ACC112 (cell line): ENCODE results near the gene FRMD8.

Experiments
- H2AFZ ChIP-seq: fragments of 200-600 bp; sonication (generic); one replicate; pipeline ENCODE4 v1.6.0; 2017; ENCODE audit warnings: antibody characterized with exemption, low read length; ENCODE audit not compliant: unreplicated experiment
- H3K27ac ChIP-seq: fragments of 200-600 bp; sonication (generic); 2 replicates; pipeline ENCODE4 v1.5.1; 2014; ENCODE audit warnings: low read depth, mild to moderate bottlenecking, antibody characterized with exemption, low read length, moderate library complexity
- H3K27me3 ChIP-seq: fragments of 200-600 bp; sonication (generic); 2 replicates; pipeline ENCODE4 v1.6.1; 2014; ENCODE audit warnings: mild to moderate bottlenecking, antibody characterized with exemption, low read length, moderate library complexity, mixed read lengths; ENCODE audit not compliant: insufficient read depth
- H3K36me3 ChIP-seq: fragments of 200-600 bp; sonication (generic); 2 replicates; pipeline ENCODE4 v1.6.1; 2016; ENCODE audit warnings: mild to moderate bottlenecking, antibody characterized with exemption, low read length, moderate library complexity, mixed read lengths; ENCODE audit not compliant: insufficient read depth
- H3K4me1 ChIP-seq: fragments of 200-600 bp; sonication (generic); one replicate; pipeline ENCODE4 v1.6.1; 2016; ENCODE audit warnings: low read length, mixed read lengths; ENCODE audit not compliant: insufficient read depth, unreplicated experiment, control insufficient read depth
- H3K4me3 ChIP-seq: fragments of 200-600 bp; sonication (generic); 2 replicates; pipeline ENCODE4 v1.5.1; 2014; ENCODE audit warnings: mild to moderate bottlenecking, low read depth, low read length
- H3K79me2 ChIP-seq: fragments of 200-600 bp; sonication (generic); one replicate; pipeline ENCODE4 v1.6.0; 2016; ENCODE audit warnings: low read length; ENCODE audit not compliant: control insufficient read depth, unreplicated experiment, insufficient read depth

Gene FRMD8

GRCh38 chr11:65420979-65421793 is 34.7 kb downstream of the FRMD8 start:
- peaks cover 35% of the 10 kb centered on the region for H3K36me3 ChIP-seq
- H3K4me1 ChIP-seq, result peaks cover 42% of the 10 kb centered on the region
- H3K27me3 ChIP-seq, result no peaks in the 10 kb centered on the region
- peaks cover 79% of the 10 kb centered on the region for H3K79me2 ChIP-seq
- H3K4me3 ChIP-seq, result peak overlapping the region; percentile 94
- peak overlapping the region; percentile 99 for H3K27ac ChIP-seq
- H2AFZ ChIP-seq, result no peak overlapping the region

GRCh38 chr11:65421794-65422632 is 35.6 kb downstream of the FRMD8 start:
- Histone ChIP-seq H2AFZ (no peak overlapping the region), H3K79me2 (peaks cover 80% of the 10 kb centered on the region), H3K4me1 (peaks cover 36% of the 10 kb centered on the region), H3K36me3 (peaks cover 43% of the 10 kb centered on the region), H3K27ac (peak overlapping the region; percentile 99), H3K27me3 (no peaks in the 10 kb centered on the region), H3K4me3 (peak overlapping the region; percentile 94)

- H3K4me1 ChIP-seq, result peaks cover 27% of the 10 kb centered on the region
- peaks cover 43% of the 10 kb centered on the region for H3K36me3 ChIP-seq
- peaks cover 79% of the 10 kb centered on the region for H3K79me2 ChIP-seq
- peak within 1 kb of the TSS; percentile 94 for H3K4me3 ChIP-seq
- H3K27me3 ChIP-seq, result no peaks in the 10 kb centered on the region
- H2AFZ ChIP-seq, result no peak within 1 kb of the TSS
- peak within 1 kb of the TSS; percentile 99 for H3K27ac ChIP-seq
Measured at GRCh38 chr11:65422633-65423515, 36.4 kb downstream of the FRMD8 start, which contains the start of gene NEAT1. Gene NEAT1, plus strand, starts transcription at chr11:65422798.

- no peak overlapping the region for H2AFZ ChIP-seq
- H3K27ac ChIP-seq, result peak overlapping the region; percentile 99
- H3K79me2 ChIP-seq, result peaks cover 73% of the 10 kb centered on the region
- H3K36me3 ChIP-seq, result peaks cover 43% of the 10 kb centered on the region
- H3K27me3 ChIP-seq, result no peaks in the 10 kb centered on the region
- H3K4me3 ChIP-seq, result peak overlapping the region; percentile 94
- H3K4me1 ChIP-seq, result peaks cover 21% of the 10 kb centered on the region
Measured at GRCh38 chr11:65423516-65424204, 37.2 kb downstream of the FRMD8 start.

- H3K36me3 ChIP-seq, result peaks cover 43% of the 10 kb centered on the region
- H3K27me3 ChIP-seq, result no peaks in the 10 kb centered on the region
- peaks cover 75% of the 10 kb centered on the region for H3K79me2 ChIP-seq
- peak overlapping the region; percentile 94 for H3K4me3 ChIP-seq
- H3K27ac ChIP-seq, result peak overlapping the region; percentile 99
- no peak overlapping the region for H2AFZ ChIP-seq
- peaks cover 13% of the 10 kb centered on the region for H3K4me1 ChIP-seq
Measured at GRCh38 chr11:65424205-65425104, 38.0 kb downstream of the FRMD8 start.

- H3K36me3 ChIP-seq, result peaks cover 43% of the 10 kb centered on the region
- H3K4me1 ChIP-seq, result peaks cover 7% of the 10 kb centered on the region
- peak overlapping the region; percentile 94 for H3K4me3 ChIP-seq
- H3K27me3 ChIP-seq, result no peaks in the 10 kb centered on the region
- no peak overlapping the region for H2AFZ ChIP-seq
- H3K79me2 ChIP-seq, result peaks cover 79% of the 10 kb centered on the region
- H3K27ac ChIP-seq, result peak overlapping the region; percentile 99
Measured at GRCh38 chr11:65425105-65425970, 38.9 kb downstream of the FRMD8 start.

GRCh38 chr11:65425971-65426838 is 39.8 kb downstream of the FRMD8 start:
- Histone ChIP-seq H3K79me2 (peaks cover 79% of the 10 kb centered on the region), H3K27ac (peak overlapping the region; percentile 99), H3K4me3 (peak overlapping the region; percentile 94), H3K4me1 (peaks cover 4% of the 10 kb centered on the region), H2AFZ (no peak overlapping the region), H3K36me3 (peaks cover 43% of the 10 kb centered on the region), H3K27me3 (no peaks in the 10 kb centered on the region)
